Panc1 (cell line): ENCODE data around the gene MTHFS. TPM values are rescaled to one million over a fixed set of nuclear protein-coding genes. Genes with fewer than 3 reads are reported as not detected.

Source experiments
- ATAC-seq: fragments of 200-7000 bp; cut with Tn5 transposase; 2 replicates; pipeline ENCODE4 v1.9.1; 2020; ENCODE audit warnings: mild to moderate bottlenecking, moderate library complexity
- BruUV-seq: library from RNA; stranded (reverse); fragments of 400-500 nt; replicated peaks from 2 replicates; lab custom pipeline; 2021; lab: Mats Ljungman, UMichigan
- CTCF ChIA-PET: fragments of 300-600 bp; sonication (Branson Sonifier 250); formaldehyde crosslinking; loops from one replicate; lab custom pipeline; 2022; ENCODE audit warnings: antibody characterized with exemption; lab: Charles Lee
- POLR2A ChIA-PET: fragments of 300-600 bp; sonication (Branson Sonifier 250); formaldehyde crosslinking; loops from one replicate; lab custom pipeline; 2022; ENCODE audit warnings: antibody characterized with exemption; lab: Charles Lee
- DNase-seq: peaks from one replicate; pipeline ENCODE4 v3.0.0-alpha.2; 2010; ENCODE audit warnings: low read depth, low spot score
- H3K27ac ChIP-seq: 2 replicates; pipeline ENCODE4 v1.5.1; 2011; ENCODE audit warnings: mild to moderate bottlenecking, low read length, inconsistent platforms
- H3K27me3 ChIP-seq: fragments of 200-500 bp; sonication (Bioruptor generic); 2 replicates; pipeline ENCODE4 v1.6.0; 2014; ENCODE audit warnings: low read length, inconsistent platforms; ENCODE audit not compliant: control insufficient read depth, insufficient read depth
- H3K36me3 ChIP-seq: fragments of 200-500 bp; sonication (Bioruptor generic); 2 replicates; pipeline ENCODE4 v1.5.1; 2014; ENCODE audit warnings: inconsistent platforms, mild to moderate bottlenecking, low read length, moderate library complexity; ENCODE audit not compliant: control insufficient read depth, insufficient read depth
- H3K4me1 ChIP-seq: 2 replicates; pipeline ENCODE4 v1.5.1; 2011; ENCODE audit warnings: inconsistent platforms, mild to moderate bottlenecking, low read length, moderate library complexity; ENCODE audit not compliant: control insufficient read depth, insufficient read depth
- H3K4me3 ChIP-seq, 2 experiments: 2 replicates each; pipeline ENCODE4 v1.5.1; 2011 to 2012; ENCODE audit warnings: low read depth in 2 of 2, low read length in 2 of 2, mild to moderate bottlenecking in 2 of 2, inconsistent platforms in 1 of 2, moderate library complexity in 1 of 2
- H3K9me3 ChIP-seq: fragments of 200-500 bp; sonication (Bioruptor generic); 2 replicates; pipeline ENCODE4 v1.5.1; 2014; ENCODE audit warnings: low read depth, mild to moderate bottlenecking, inconsistent platforms, low read length, moderate library complexity; ENCODE audit not compliant: control insufficient read depth, insufficient read depth
- POLR2AphosphoS5 ChIP-seq: IDR thresholded peaks from 2 replicates; pipeline ENCODE4 v1.6.1; 2012; ENCODE audit warnings: mild to moderate bottlenecking, low read depth, low read length, moderate library complexity
- REST ChIP-seq, 2 experiments: IDR thresholded peaks; 2 replicates each; pipeline ENCODE4 v1.6.1; 2011 to 2012; ENCODE audit warnings: low read depth in 2 of 2, control low read depth in 1 of 2, low read length in 1 of 2, mild to moderate bottlenecking in 1 of 2, moderate library complexity in 1 of 2; ENCODE audit not compliant: insufficient read depth in 1 of 2
- SIN3A ChIP-seq: IDR thresholded peaks from 2 replicates; pipeline ENCODE4 v1.6.1; 2012; ENCODE audit warnings: low read depth, mild to moderate bottlenecking, low read length, moderate library complexity, borderline replicate concordance; ENCODE audit not compliant: insufficient read depth
- TCF7L2 ChIP-seq: IDR thresholded peaks from 2 replicates; pipeline ENCODE4 v1.6.1; 2011; ENCODE audit warnings: mild to moderate bottlenecking, low read depth, low read length, inconsistent platforms
- in situ Hi-C: cut with HindIII; loops from 2 replicates; pipeline ENCODE4 v1.10.0; 2016; ENCODE audit warnings: low sequenced_read_pairs, low pct_unique_long_range_greater_than_20kb
- intact Hi-C: fragments of 100-400 bp; cut with micrococcal nuclease; formaldehyde crosslinking; loops from one replicate; pipeline ENCODE4 v1.10.0; 2022; ENCODE audit not compliant: unreplicated experiment
- total RNA-seq: library from RNA; stranded (reverse); gene quantifications from one replicate; pipeline ENCODE4 v1.2.1, GENCODE V29; 2021; ENCODE audit not compliant: unreplicated experiment
- TF ChIP-seq, protein P1 (sequence below): fragments of 450-650 bp; IDR thresholded peaks from 2 replicates; pipeline ENCODE4 v1.5.1; 2017; ENCODE audit warnings: mild to moderate bottlenecking

The MTHFS gene
- total RNA-seq, 1 experiment from 2014 or later = 50.0 TPM

DNA sequence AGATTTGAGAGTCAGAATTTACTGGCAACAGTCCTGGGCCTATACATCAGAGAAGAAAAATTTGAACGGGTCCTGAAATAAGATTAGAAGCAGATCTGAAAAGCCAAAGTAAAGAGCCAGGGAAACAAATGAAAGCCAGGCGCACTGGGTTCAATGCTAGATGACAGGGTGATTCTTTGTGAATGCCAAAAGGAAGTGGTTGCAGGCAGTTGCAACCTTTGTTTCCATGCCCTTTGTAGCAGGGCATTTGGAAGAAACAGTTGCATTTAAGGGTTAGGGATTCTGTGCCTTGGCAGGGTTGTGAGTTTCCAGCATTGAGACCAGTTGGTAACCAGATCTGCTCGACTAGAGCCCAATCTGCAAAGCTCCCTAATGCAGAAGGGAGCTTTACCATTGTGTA, 36.4 kb upstream of the MTHFS start:
- Histone ChIP-seq H3K4me1 (no peaks in the 10 kb centered on the region), H3K27me3 (no peaks in the 10 kb centered on the region), H3K9me3 (no peaks in the 10 kb centered on the region), H3K4me3 (no peak overlapping the region), H3K27ac (no peak overlapping the region), H3K36me3 (no peaks in the 10 kb centered on the region)
- intact Hi-C loops (no loop called here), in situ Hi-C loops (no loop called here)
- BruUV-seq = no TSS peak
- ChIA-PET POLR2A (interaction anchor here (0.6 kb wide), 1 partner anchor 118 kb away, joined by 5 read pairs; no protein-coding TSS in a partner anchor), CTCF (no interaction called here)
- no peak for TF ChIP-seq SIN3A
- no peak for TF ChIP-seq TCF7L2
- TF ChIP-seq, protein P1, sequence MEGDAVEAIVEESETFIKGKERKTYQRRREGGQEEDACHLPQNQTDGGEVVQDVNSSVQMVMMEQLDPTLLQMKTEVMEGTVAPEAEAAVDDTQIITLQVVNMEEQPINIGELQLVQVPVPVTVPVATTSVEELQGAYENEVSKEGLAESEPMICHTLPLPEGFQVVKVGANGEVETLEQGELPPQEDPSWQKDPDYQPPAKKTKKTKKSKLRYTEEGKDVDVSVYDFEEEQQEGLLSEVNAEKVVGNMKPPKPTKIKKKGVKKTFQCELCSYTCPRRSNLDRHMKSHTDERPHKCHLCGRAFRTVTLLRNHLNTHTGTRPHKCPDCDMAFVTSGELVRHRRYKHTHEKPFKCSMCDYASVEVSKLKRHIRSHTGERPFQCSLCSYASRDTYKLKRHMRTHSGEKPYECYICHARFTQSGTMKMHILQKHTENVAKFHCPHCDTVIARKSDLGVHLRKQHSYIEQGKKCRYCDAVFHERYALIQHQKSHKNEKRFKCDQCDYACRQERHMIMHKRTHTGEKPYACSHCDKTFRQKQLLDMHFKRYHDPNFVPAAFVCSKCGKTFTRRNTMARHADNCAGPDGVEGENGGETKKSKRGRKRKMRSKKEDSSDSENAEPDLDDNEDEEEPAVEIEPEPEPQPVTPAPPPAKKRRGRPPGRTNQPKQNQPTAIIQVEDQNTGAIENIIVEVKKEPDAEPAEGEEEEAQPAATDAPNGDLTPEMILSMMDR = no peak
- no peak for TF ChIP-seq POLR2AphosphoS5
- TF ChIP-seq REST (IDR thresholded peaks at IDR 0.05; ENCODE audit: insufficient read depth in 1 of 2, low read depth in 2 of 2, low read length in 1 of 2) = no peak
- no peak for DNase-seq
- no peak for ATAC-seq

- POLR2A ChIA-PET = no interaction called here
- in situ Hi-C loops (no loop called here), intact Hi-C loops (no loop called here)
- no TSS peak for BruUV-seq
- Histone ChIP-seq H3K4me3 (no peak overlapping the region), H3K9me3 (no peaks in the 10 kb centered on the region), H3K4me1 (no peaks in the 10 kb centered on the region), H3K36me3 (no peaks in the 10 kb centered on the region), H3K27me3 (no peaks in the 10 kb centered on the region), H3K27ac (no peak overlapping the region)
- CTCF ChIA-PET = no interaction called here
- DNase-seq = no peak
- TF ChIP-seq, protein P1 = no peak
- TF ChIP-seq POLR2AphosphoS5 = no peak
- TF ChIP-seq SIN3A = no peak
- no peak for TF ChIP-seq REST (IDR thresholded peaks at IDR 0.05; ENCODE audit: insufficient read depth in 1 of 2, low read depth in 2 of 2, low read length in 1 of 2)
- TF ChIP-seq TCF7L2 = no peak
- no peak for ATAC-seq
Observed at GRCh38 chr15:79932447-79932846, 35.6 kb upstream of the MTHFS start.
